ENCODE data around the gene SH3RF1. TPM values are rescaled to one million over a fixed set of nuclear protein-coding genes. Genes with fewer than 3 reads are reported as not detected.
"Not testable (repeated sequence)": the region's sequence is repeated elsewhere in the genome, so short reads cannot be mapped to it uniquely, and the experiment has no call there.

Gene SH3RF1
- total and polyA plus RNA-seq, 4 donors, result 7.6 to 31.8 (median 18.1) TPM

DNA sequence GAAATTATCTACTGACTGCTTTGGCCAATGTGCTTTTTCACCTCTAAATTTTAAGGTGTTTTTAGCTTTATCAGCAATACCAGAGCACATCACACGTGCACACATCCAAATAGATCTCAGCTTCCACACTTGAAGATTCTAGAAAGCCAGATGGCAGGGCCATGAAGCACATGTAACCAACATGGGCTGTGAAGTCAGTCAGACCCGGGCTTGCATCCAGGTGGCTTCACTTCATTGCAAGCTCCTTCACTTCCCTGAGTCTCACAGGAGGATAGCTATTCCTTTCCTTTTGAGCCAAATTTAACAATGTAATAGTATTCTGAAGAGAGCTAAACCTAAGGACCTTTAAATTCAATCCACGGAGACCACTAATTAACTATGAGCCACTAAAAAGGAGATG lies 86.5 kb downstream of the SH3RF1 start:
- H3K27ac ChIP-seq (ENCODE audit: low read depth in 1 of 2, low read length in 2 of 2), result no peak overlapping the region
- DNase-seq, result no peak
- no peaks in the 10 kb centered on the region for H3K9me3 ChIP-seq (ENCODE audit: control insufficient read depth, low read length)
- no peak for ATAC-seq (ENCODE audit: low FRiP score)
- peaks cover 2 to 3% of the 10 kb centered on the region in 2 donors for H3K4me1 ChIP-seq (ENCODE audit: control insufficient read depth in 1 of 2, insufficient read depth in 2 of 2, low read length in 2 of 2)
- no peaks in the 10 kb centered on the region for H3K36me3 ChIP-seq (ENCODE audit: control insufficient read depth in 1 of 2, insufficient read depth in 2 of 2, low read length in 1 of 2)
- no peaks in the 10 kb centered on the region for H3K27me3 ChIP-seq (ENCODE audit: control insufficient read depth in 1 of 2, insufficient read depth in 2 of 2, low read length in 1 of 2)
- WGBS, 2 donors, result 57% methylated on average over 3 of the region's 3 CpGs
- H3K4me3 ChIP-seq (ENCODE audit: low read length in 2 of 2), result no peak overlapping the region
- intact Hi-C loops (cut with DNase I), result no loop called here

DNA sequence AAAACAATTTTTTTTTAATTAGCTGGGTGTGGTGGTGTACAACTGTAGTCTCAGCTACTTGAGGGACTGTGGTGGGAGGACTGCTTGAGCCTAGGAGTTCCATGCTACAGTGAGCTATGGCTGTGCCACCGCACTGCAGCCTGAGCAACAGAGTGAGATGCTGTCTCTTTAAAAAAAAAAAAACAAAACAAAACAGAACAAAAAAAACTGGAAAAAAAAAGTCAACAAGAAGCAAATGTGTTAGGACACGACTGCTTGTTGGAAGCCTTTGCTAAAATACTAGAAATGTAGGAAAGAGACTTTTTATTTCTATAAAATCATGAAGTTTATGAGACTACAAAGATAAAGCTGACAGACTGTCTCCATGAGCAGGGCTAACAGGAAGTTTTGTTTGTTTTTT lies 87.2 kb downstream of the SH3RF1 start:
- peaks cover 2 to 3% of the 10 kb centered on the region in 2 donors for H3K4me1 ChIP-seq (ENCODE audit: control insufficient read depth in 1 of 2, insufficient read depth in 2 of 2, low read length in 2 of 2)
- DNase-seq (no peak), ATAC-seq (ENCODE audit: low FRiP score) (no peak)
- WGBS, 2 donors, result 44 to 50% methylated on average over 2 of the region's 2 CpGs
- no peak overlapping the region for H3K27ac ChIP-seq (ENCODE audit: low read depth in 1 of 2, low read length in 2 of 2)
- no peaks in the 10 kb centered on the region for H3K36me3 ChIP-seq (ENCODE audit: control insufficient read depth in 1 of 2, insufficient read depth in 2 of 2, low read length in 1 of 2)
- no peaks in the 10 kb centered on the region for H3K9me3 ChIP-seq (ENCODE audit: control insufficient read depth, low read length)
- H3K4me3 ChIP-seq (ENCODE audit: low read length in 2 of 2), result no peak overlapping the region
- H3K27me3 ChIP-seq (ENCODE audit: control insufficient read depth in 1 of 2, insufficient read depth in 2 of 2, low read length in 1 of 2), result no peaks in the 10 kb centered on the region
- intact Hi-C loops (cut with DNase I), result no loop called here

DNA sequence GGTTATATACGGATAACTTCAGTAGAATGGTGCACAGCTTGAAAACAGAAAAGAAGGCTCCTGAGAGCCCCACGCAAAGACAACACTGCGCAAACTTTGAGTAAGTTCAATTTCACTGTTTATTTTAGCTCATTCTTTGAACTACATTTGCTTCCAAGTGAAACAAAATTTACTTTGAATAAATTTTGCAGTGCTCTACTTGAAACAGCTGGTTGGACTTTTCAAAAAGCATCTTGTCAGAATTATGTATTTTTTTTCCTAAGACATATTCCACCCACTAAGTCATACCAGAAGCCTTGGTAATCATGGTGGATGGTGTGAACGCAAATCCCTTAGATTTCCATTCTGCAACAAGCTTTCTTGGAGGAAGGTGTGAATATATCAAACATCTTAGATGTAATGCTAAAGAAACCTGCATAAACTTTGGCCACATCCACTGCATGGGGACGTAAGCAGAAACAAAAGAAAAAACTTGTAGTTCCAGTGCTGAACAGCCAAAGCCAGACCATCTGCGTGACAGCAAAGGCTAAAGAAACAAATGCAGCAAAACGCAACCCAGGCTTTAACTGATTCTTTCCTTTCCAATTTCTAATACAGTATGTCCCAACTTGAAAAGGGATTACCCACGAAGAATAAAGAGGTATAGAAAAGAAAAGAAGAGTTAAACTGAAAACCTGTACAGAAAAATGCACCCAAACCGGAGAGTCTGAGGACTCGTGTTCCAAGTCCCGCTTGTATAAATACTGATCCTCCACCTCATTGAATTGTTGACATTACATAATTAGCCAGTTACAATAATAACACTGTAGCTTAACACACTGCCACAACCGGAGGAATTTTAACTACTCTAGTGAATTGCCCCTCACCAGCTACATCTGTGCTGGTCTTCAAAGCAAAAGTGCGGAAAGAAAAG lies 90.9 kb downstream of the SH3RF1 start:
- peak overlapping the region in 1 of 2 donors; percentile 41 for H3K4me3 ChIP-seq (ENCODE audit: low read length in 2 of 2)
- DNase-seq, result no peak
- peaks cover 2 to 3% of the 10 kb centered on the region in 2 donors for H3K4me1 ChIP-seq (ENCODE audit: control insufficient read depth in 1 of 2, insufficient read depth in 2 of 2, low read length in 2 of 2)
- peak overlapping the region in 1 of 2 donors; percentile 16 for H3K27ac ChIP-seq (ENCODE audit: low read depth in 1 of 2, low read length in 2 of 2)
- H3K27me3 ChIP-seq (ENCODE audit: control insufficient read depth in 1 of 2, insufficient read depth in 2 of 2, low read length in 1 of 2), result no peaks in the 10 kb centered on the region
- no peaks in the 10 kb centered on the region for H3K9me3 ChIP-seq (ENCODE audit: control insufficient read depth, low read length)
- 6 to 9% methylated on average over 13 of the region's 13 CpGs for WGBS, 2 donors
- no peak for ATAC-seq (ENCODE audit: low FRiP score)
- no peaks in the 10 kb centered on the region for H3K36me3 ChIP-seq (ENCODE audit: control insufficient read depth in 1 of 2, insufficient read depth in 2 of 2, low read length in 1 of 2)
- intact Hi-C loops (cut with DNase I), result no loop called here

DNA sequence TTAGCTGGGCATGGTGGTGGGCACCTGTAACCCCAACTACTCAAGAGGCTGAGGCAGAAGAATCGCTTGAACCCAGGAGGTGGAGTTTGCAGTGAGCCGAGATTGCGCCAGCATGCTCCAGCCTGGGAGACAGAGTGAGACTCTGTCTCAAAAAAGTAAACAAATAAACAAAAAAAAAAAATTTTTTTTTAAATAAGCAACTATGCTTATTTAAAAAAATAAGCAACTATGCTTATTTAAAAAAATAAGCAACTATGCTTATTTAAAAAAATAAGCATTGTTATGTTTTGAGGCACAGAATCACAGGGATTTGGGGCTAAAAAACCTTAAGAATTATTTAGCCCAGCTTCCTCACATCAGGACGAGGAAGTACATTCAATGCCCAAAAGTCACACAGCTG lies 92.7 kb downstream of the SH3RF1 start:
- ATAC-seq (ENCODE audit: low FRiP score); H3K4me1 ChIP-seq (ENCODE audit: control insufficient read depth in 1 of 2, insufficient read depth in 2 of 2, low read length in 2 of 2); H3K27me3 ChIP-seq (ENCODE audit: control insufficient read depth in 1 of 2, insufficient read depth in 2 of 2, low read length in 1 of 2); DNase-seq; H3K4me3 ChIP-seq (ENCODE audit: low read length in 2 of 2); intact Hi-C loops (cut with DNase I); H3K27ac ChIP-seq (ENCODE audit: low read depth in 1 of 2, low read length in 2 of 2); H3K36me3 ChIP-seq (ENCODE audit: control insufficient read depth in 1 of 2, insufficient read depth in 2 of 2, low read length in 1 of 2); H3K9me3 ChIP-seq (ENCODE audit: control insufficient read depth, low read length): not testable (repeated sequence)
- 95 to 96% methylated on average over 4 of the region's 4 CpGs for WGBS, 2 donors

GRCh38 chr4:169175476-169175875 lies 95.3 kb downstream of the SH3RF1 start:
- Histone ChIP-seq H3K9me3 (ENCODE audit: control insufficient read depth, low read length) (no peaks in the 10 kb centered on the region), H3K36me3 (ENCODE audit: control insufficient read depth in 1 of 2, insufficient read depth in 2 of 2, low read length in 1 of 2) (no peaks in the 10 kb centered on the region), H3K27me3 (ENCODE audit: control insufficient read depth in 1 of 2, insufficient read depth in 2 of 2, low read length in 1 of 2) (no peaks in the 10 kb centered on the region), H3K27ac (ENCODE audit: low read depth in 1 of 2, low read length in 2 of 2) (no peak overlapping the region), H3K4me1 (ENCODE audit: control insufficient read depth in 1 of 2, insufficient read depth in 2 of 2, low read length in 2 of 2) (peaks cover 3 to 6% of the 10 kb centered on the region in 2 donors), H3K4me3 (ENCODE audit: low read length in 2 of 2) (no peak overlapping the region)
- no peak for DNase-seq
- intact Hi-C loops (cut with DNase I), result no loop called here
- no peak for ATAC-seq (ENCODE audit: low FRiP score)
- 86 to 92% methylated on average over 3 of the region's 3 CpGs for WGBS, 2 donors

DNA sequence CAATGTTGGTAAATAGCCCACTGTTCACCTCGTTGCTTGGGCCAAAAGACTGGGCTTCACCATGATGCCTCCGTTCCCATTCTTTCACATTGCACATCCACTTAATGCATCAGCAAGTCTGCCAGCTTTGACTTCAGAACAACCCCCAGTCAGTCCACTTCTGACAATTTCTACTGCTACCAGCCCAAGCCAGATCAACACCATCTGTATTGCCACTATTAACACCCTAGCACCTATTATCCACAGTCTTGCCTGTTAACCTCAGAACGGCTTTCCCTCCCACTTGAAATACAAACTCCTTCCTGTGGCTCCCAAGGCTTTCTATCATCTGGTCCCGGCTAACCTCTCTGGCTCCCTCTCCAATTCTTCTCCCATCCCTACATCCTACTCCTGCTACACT lies 95.7 kb downstream of the SH3RF1 start:
- WGBS, 2 donors, result 95 to 96% methylated on average over 4 of the region's 4 CpGs
- Histone ChIP-seq H3K4me3 (ENCODE audit: low read length in 2 of 2) (no peak overlapping the region), H3K9me3 (ENCODE audit: control insufficient read depth, low read length) (no peaks in the 10 kb centered on the region), H3K36me3 (ENCODE audit: control insufficient read depth in 1 of 2, insufficient read depth in 2 of 2, low read length in 1 of 2) (no peaks in the 10 kb centered on the region), H3K27me3 (ENCODE audit: control insufficient read depth in 1 of 2, insufficient read depth in 2 of 2, low read length in 1 of 2) (no peaks in the 10 kb centered on the region), H3K4me1 (ENCODE audit: control insufficient read depth in 1 of 2, insufficient read depth in 2 of 2, low read length in 2 of 2) (peaks cover 3 to 6% of the 10 kb centered on the region in 2 donors), H3K27ac (ENCODE audit: low read depth in 1 of 2, low read length in 2 of 2) (no peak overlapping the region)
- ATAC-seq (ENCODE audit: low FRiP score), result no peak
- intact Hi-C loops (cut with DNase I), result no loop called here
- no peak for DNase-seq

GRCh38 chr4:169174247-169174646 lies 96.5 kb downstream of the SH3RF1 start:
- WGBS, 2 donors, result 92 to 93% methylated on average over 3 of the region's 3 CpGs
- peaks cover 3 to 6% of the 10 kb centered on the region in 2 donors for H3K4me1 ChIP-seq (ENCODE audit: control insufficient read depth in 1 of 2, insufficient read depth in 2 of 2, low read length in 2 of 2)
- DNase-seq, result no peak
- no peak overlapping the region for H3K27ac ChIP-seq (ENCODE audit: low read depth in 1 of 2, low read length in 2 of 2)
- H3K9me3 ChIP-seq (ENCODE audit: control insufficient read depth, low read length), result no peaks in the 10 kb centered on the region
- H3K4me3 ChIP-seq (ENCODE audit: low read length in 2 of 2), result no peak overlapping the region
- ATAC-seq (ENCODE audit: low FRiP score), result no peak
- no peaks in the 10 kb centered on the region for H3K36me3 ChIP-seq (ENCODE audit: control insufficient read depth in 1 of 2, insufficient read depth in 2 of 2, low read length in 1 of 2)
- no peaks in the 10 kb centered on the region for H3K27me3 ChIP-seq (ENCODE audit: control insufficient read depth in 1 of 2, insufficient read depth in 2 of 2, low read length in 1 of 2)
- intact Hi-C loops (cut with DNase I), result no loop called here

DNA sequence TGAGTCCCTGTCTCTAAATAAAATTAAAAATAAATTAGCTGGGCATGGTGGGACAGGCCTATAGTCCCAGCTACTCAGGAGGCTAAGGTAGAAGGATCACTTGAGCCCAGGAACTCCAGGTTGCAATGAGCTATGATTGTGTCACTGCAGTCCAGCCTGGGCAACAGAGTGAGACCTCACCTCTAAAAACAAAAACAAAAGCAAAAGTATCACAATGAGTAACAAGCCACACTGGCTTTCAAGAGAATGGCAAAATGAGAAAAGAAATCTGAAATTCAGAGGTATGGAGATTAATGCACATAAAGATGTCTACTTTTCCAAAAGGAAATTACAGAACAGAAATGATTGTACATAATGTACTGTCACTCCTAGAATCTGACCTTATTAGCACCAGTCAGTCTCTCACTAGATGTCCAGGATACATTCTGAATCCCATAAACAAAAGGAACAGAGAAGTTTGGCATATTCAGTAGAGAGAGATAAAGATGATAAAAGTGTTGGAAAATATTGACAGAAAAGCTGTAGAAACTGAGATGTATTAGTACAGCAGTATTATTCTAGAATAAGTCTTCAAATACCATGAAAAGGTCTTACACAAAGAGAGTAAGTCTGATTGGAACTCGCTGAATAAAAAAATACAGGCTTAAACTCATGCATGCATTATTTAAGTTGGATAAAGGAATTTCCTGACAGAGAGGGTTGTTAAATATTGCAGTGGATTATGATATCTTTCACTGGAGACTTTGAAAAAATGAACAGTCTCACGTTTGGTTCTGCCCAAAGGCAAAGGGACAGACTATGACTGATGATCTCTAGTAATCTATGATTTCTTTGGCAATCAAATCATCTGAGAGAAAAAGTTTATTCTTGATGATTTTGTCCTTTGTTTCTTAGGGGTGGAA lies 102.5 kb downstream of the SH3RF1 start:
- Histone ChIP-seq H3K27ac (ENCODE audit: low read depth in 1 of 2, low read length in 2 of 2) (no peak overlapping the region), H3K27me3 (ENCODE audit: control insufficient read depth in 1 of 2, insufficient read depth in 2 of 2, low read length in 1 of 2) (no peaks in the 10 kb centered on the region), H3K4me3 (ENCODE audit: low read length in 2 of 2) (no peak overlapping the region), H3K36me3 (ENCODE audit: control insufficient read depth in 1 of 2, insufficient read depth in 2 of 2, low read length in 1 of 2) (no peaks in the 10 kb centered on the region), H3K4me1 (ENCODE audit: control insufficient read depth in 1 of 2, insufficient read depth in 2 of 2, low read length in 2 of 2) (peaks cover 5 to 19% of the 10 kb centered on the region in 2 donors), H3K9me3 (ENCODE audit: control insufficient read depth, low read length) (no peaks in the 10 kb centered on the region)
- DNase-seq (no peak), ATAC-seq (ENCODE audit: low FRiP score) (no peak)
- 12 to 15% methylated on average over 2 of the region's 2 CpGs for WGBS, 2 donors
- intact Hi-C loops (cut with DNase I), result no loop called here
